Measurements from ENCODE around the gene POR.

- no peak for TF ChIP-seq POLR2A (IDR thresholded peaks at IDR 0.05)
- TF ChIP-seq, protein P1, sequence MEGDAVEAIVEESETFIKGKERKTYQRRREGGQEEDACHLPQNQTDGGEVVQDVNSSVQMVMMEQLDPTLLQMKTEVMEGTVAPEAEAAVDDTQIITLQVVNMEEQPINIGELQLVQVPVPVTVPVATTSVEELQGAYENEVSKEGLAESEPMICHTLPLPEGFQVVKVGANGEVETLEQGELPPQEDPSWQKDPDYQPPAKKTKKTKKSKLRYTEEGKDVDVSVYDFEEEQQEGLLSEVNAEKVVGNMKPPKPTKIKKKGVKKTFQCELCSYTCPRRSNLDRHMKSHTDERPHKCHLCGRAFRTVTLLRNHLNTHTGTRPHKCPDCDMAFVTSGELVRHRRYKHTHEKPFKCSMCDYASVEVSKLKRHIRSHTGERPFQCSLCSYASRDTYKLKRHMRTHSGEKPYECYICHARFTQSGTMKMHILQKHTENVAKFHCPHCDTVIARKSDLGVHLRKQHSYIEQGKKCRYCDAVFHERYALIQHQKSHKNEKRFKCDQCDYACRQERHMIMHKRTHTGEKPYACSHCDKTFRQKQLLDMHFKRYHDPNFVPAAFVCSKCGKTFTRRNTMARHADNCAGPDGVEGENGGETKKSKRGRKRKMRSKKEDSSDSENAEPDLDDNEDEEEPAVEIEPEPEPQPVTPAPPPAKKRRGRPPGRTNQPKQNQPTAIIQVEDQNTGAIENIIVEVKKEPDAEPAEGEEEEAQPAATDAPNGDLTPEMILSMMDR (IDR thresholded peaks at IDR 0.05 in 8 of 11, conservative IDR thresholded peaks at IDR 0.05 in 3 of 11), result no peak
These were observed 1.3 kb downstream of the POR start for GRCh38 chr7:75916259-75916658.
